ENCODE data around the gene ZNF697.
"Not testable (repeated sequence)": the region's sequence is repeated elsewhere in the genome, so short reads cannot be mapped to it uniquely, and the experiment has no call there.

Gene ZNF697

GRCh38 chr1:119600561-119600960 is 47.5 kb downstream of the ZNF697 start:
- no peak for DNase-seq

GRCh38 chr1:119595606-119596005 is 52.5 kb downstream of the ZNF697 start:
- DNase-seq, result no peak

GRCh38 chr1:119595168-119595567 is 52.9 kb downstream of the ZNF697 start:
- DNase-seq, result no peak

- DNase-seq, result no peak
These were observed 53.7 kb downstream of the ZNF697 start for GRCh38 chr1:119594376-119594775.

GRCh38 chr1:119593805-119594204 is 54.3 kb downstream of the ZNF697 start:
- no peak for DNase-seq

GRCh38 chr1:119590393-119590792 is 57.7 kb downstream of the ZNF697 start:
- no peak for DNase-seq

- DNase-seq, result no peak
These were observed 59.4 kb downstream of the ZNF697 start for GRCh38 chr1:119588621-119589020.

GRCh38 chr1:119587341-119587740 is 60.7 kb downstream of the ZNF697 start:
- DNase-seq, result peak; percentile 82 to 95 (median 86)

GRCh38 chr1:119585801-119586200 is 62.3 kb downstream of the ZNF697 start:
- DNase-seq, result not testable (repeated sequence)

- DNase-seq, result peak; percentile 27 to 81 (median 71)
These were observed 65.3 kb downstream of the ZNF697 start for GRCh38 chr1:119582801-119583200.

GRCh38 chr1:119581076-119581475 is 67.0 kb downstream of the ZNF697 start:
- DNase-seq, result not testable (repeated sequence)

GRCh38 chr1:119573886-119574285 is 74.2 kb downstream of the ZNF697 start:
- no peak for DNase-seq

- DNase-seq, result not testable (repeated sequence)
These were observed 78.0 kb downstream of the ZNF697 start for GRCh38 chr1:119569930-119570622.

Data from NCI-H1417 (cell line).